CD1c-positive myeloid dendritic cell (primary cell): ENCODE data around the gene CLCN2.
A peak's percentile ranks its signal among the peaks of the same experiment; 100 is the strongest.

Experiments used
- DNase-seq: peaks from one replicate; pipeline ENCODE4 v3.0.0-alpha.2; 2016; ENCODE audit errors: extremely low spot score

Gene CLCN2

DNA sequence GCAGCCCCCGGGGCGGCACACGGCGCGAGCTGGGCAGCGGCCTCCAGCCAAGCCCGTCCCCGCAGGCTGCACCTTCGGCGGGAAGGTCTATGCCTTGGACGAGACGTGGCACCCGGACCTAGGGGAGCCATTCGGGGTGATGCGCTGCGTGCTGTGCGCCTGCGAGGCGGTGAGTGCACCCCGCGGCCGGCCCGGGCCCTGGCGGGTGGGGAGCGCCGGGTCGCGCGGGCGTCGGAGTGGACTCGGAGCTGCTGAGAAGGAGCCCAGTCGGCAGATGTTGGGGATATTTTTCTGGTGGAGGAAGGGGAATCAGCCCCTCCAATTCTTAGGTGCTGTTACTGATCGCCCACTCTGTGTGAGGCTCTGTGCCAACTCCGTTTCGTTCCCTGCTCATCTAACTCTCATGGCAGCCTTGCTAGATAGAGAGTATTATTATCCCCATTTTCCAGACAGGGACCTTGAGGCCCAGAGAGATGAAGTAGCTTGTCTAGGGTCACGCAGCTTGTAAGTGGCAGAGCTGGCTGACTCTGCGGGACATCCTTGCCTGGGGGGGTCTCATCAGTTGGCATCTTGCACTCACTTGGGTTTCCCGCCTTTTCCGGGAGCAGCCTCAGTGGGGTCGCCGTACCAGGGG is 19.3 kb upstream of the CLCN2 start:
- no peak for DNase-seq

DNA sequence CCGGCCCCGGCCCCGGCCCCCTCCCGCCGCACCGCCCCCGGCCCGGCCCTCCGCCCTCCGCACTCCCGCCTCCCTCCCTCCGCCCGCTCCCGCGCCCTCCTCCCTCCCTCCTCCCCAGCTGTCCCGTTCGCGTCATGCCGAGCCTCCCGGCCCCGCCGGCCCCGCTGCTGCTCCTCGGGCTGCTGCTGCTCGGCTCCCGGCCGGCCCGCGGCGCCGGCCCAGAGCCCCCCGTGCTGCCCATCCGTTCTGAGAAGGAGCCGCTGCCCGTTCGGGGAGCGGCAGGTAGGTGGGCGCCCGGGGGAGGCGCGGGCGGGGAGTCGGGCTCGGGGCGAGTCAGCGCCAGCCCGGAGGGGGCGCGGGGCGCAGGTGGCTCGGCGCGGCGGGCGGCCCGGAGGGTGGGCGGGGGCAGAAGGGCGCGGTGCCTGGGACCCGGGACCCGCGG is 18.8 kb upstream of the CLCN2 start:
- peak; percentile 25 for DNase-seq

DNA sequence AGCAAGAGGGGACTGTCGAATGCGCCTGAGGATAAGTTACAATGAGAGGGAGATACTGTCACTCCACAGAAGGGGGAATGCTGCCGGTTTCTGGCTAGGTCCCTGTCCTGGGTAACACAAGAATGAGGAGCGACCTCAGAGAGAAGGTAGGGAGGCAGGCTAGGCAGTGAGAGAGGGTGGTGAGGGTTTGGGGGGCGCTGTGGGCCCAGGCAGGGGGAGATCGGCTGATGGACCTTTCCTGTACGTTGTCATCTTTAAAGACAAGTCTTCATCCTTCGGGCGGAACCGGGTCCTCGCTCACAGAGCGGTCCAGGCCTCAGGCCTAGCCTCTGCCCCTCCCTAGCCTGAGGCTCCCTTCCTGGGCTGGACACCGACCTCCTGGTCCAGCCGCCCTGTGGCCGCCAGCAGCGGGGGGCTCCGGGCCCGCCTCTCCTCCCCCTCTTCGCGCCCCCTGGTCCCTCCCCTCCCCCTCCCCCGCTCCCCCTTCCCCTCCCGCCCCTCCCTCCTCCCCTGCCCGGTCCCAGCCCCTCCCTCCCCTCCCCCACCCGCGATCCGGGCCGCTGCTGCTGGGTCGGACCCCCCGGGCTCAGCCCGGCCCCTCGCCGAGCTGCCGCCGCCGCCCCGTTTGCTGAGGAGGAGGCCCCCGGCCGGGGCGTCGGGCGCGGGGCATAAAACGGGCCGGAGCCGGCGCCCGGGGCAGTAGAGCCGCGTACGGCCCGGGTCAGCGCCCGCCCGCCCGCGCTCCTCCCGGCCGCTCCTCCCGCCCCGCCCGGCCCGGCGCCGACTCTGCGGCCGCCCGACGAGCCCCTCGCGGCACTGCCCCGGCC is 18.2 kb upstream of the CLCN2 start, which contains the start of gene CHRD:
TSS of gene CHRD (plus strand) at position 697 of the 827 bp plus-strand sequence. CDS start 265 bp downstream, outside the sequence.
- DNase-seq, result no peak

DNA sequence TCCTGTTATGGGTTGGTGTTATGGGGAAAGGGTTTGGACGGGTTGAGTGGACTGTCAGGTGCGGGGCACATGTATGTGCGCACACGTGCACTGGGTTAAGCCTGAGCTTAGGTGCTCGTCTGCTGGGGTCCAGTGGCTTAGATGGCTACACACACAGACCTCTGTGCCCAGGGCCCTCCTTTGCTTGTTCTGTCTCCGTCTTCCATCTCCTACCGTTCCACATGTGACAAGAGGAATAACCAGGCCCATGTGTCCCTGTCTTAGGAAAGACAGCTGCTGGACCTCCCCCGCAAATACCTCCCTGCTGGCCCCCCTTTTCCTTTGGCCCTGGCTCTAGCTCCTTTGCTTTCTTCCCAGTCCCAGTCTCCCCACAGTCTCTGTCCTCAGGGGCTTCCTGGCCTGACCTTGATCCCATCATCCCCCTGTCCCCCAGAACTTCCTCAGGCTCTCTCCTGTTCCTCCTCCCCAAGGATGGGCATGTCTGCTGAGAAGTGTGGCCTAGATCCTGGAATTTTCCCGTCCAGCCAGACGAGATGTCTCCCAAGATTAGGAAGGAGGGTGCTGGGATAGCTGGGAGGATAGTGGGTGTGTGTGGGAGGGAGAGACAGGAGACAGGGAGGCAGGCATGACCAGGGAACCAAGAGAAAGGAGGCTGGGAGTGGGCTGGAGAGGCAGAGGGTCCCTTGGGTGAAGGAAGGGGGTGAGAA is 17.4 kb upstream of the CLCN2 start:
- DNase-seq, result no peak

DNA sequence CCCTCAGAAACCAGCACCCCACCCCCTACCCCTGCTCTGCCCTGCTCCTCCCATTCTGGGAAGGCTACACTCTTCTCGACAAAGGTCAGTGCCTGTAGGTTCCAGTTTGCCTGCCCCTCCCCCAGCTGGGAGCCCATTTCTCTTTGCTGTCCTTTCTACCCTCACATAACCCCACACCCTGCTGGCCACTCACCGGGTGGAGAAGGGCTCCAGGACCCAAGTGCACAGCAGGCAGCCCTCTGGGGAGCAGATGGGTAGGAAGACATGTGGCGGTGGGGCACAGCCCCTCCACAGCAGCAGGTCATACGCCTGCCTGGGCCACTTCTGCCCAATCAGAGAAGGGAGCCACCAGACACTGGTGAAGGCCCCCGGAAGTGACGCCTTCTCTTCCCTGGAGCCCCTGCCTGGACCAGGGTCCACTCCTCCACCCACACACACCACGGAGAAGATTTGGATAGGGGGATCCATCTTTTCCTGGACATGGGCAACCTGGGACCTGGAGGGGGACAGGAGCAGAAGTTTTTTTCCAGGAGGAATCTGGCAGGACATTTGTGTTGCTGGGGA is 16.6 kb upstream of the CLCN2 start, which contains the start of gene THPO:
TSS of gene THPO (minus strand) at position 326 of the 564 bp plus-strand sequence. CDS start 1,948 bp downstream, outside the sequence.
- DNase-seq, result no peak

DNA sequence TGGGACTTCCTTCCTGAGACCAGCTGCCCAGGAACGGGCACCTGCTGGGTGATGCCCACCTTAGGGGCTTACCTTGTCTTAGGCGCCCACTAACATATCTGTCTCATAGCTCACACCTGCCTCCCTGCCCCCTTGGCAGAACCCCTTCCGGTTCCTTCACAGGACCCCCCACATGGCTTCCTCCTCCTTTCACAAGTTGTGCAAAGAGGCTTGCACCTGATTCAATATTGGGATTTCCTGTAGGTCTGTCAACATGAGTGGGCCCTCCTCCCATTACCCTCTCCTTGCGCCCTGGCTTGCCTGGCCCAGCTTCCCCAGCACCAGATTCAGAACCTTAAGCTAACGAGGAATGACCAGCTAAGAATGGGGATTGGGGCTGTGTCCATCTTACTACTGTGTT is 16.0 kb upstream of the CLCN2 start:
- DNase-seq, result no peak

DNA sequence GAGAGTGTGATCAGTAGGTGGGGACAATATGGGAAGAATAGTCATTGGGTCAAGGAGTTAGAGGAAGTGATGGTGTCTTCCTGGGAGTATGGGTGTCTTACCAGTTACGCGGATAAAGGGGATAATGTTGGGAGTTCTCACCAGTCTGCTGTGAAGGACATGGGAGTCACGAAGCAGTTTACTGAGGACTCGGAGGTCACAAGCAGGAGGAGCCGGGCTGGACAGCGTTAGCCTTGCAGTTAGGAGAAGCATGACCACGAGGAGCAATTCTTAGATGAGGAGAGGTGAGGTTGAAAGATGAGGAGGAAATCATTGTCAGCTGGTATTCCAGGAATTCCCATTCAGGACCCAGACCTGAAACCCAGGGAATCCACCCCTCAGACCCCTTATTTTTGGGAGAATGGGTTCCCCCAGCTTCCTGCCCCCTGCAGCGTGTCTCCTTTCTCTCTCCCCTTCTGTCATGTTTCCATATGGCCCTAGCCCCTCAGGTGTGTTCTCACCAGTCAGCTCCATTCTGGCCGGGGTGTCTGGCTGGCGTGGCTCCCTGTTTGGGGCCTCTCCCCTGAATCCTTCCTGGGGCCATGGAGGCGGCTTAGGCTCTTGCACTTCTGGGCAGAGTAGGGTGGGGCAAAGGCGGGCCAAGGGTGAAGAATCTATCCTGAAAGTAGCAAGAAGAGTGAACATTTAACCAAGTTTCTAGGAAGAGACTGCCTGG is 14.5 kb upstream of the CLCN2 start:
- DNase-seq, result no peak

DNA sequence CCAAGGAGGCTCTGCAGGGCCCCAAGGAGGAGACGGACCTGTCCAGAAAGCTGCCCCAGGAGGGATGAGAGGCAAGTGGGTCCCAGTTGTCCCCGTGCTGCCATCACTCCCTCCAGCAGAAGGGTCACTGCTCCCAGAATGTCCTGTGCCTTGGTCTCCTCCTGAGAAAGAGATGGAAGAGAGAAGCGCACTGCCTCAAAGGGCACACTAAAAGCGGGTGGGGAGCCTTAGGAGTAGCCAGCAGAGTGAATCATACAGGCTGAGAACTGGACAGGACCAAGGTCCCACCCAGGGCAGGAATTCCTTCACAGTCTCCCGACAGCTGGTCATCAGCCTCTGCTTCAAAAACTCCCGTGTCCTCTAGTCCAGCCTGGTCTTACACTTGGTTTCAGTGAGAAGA is 12.0 kb upstream of the CLCN2 start:
- DNase-seq, result no peak

DNA sequence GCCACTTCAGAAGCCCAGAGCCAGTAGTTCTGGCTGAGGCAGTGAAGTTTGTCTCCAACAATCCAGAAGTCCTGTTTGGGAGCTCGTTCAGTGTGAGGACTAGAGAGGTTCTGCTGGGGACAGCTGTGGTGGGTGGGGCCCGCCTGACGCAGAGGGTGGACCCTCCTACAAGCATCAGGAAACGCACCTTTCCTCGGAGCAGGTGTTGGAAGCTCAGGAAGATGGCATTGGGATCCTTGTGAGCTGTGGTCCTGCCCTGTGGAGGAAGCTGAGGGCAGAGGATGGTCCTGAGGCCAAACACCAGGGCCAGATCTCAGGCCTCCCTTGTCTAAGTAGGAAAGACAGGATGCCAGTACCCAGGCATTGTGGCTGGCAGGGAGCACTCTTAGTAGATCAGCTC is 11.5 kb upstream of the CLCN2 start:
- DNase-seq, result no peak

DNA sequence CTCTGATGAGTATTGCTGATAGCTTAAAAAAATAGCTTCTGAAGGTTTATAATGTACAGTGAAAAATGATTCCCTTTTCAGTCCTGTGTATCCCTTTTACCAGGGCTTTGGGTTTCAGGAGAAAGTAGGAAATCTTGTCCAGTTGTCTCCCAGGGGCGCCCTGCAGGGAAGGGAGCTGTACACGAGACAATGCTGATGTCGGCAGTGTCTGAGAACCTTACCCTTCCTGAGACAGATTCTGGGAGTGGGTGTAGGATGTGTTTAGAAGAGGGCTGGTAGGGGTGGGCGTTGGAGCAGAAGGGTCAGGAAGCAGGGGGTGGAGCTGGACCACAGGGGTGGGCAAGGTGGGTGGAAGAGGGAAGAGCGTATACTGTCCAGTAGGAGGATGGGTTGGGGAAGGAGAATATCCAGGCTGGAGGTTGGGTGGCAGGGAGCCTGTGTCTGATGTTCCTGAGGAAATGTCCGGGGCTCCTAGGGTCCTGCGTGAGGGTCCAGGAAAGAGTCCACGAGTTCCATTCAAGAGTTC is 11.0 kb upstream of the CLCN2 start:
- DNase-seq, result no peak

DNA sequence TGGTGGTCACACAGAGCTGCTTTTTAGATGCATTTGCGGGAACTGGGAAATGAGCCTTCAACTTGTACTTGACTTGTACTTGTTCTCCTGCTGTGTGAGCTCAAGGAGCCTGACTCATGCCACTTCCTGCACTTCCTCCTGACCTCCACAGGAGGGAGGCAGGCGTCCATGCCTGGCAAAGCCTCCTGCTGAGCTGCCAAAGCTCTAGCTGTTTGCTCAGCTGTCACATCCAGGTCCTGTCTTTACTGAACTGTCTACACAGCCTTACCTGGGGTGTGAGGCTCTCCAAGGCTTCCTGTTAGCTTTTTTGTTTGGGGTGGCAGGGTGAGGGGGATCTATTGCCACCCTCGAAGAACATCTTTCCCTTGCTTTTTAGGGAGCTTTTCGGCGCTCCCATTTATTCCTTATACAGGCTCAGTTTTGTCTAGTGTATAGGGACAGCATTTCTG is 10.2 kb upstream of the CLCN2 start:
- peak; percentile 81 for DNase-seq

DNA sequence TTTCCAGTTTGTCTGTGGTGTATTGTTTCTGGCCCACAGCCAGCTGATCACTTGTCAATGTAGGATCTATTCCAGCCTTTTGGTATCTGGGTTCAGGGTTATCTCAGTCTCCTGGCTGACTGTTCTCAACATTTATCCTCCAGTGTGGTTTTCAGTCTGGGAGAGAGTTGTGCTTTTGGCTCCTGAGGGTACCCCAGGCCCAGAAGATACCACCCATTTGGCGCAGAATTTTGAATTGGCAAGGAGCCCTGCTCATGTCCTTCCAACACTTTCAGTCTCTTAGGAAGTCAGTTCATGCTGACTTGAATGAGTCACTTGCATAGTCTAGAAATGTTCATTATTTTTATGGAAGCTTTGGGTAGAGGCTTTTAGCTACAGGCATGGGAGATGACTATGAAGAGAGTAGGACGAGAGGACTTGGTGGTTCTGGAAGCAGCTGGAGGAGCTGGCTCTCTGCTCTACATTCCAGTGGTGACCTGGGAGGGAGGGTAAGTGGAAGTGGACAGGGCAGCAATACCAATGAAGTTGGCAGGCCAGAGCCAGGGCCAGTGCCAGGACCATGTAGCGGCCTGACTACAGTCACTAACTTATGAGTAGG is 7.3 kb upstream of the CLCN2 start:
- DNase-seq, result no peak

DNA sequence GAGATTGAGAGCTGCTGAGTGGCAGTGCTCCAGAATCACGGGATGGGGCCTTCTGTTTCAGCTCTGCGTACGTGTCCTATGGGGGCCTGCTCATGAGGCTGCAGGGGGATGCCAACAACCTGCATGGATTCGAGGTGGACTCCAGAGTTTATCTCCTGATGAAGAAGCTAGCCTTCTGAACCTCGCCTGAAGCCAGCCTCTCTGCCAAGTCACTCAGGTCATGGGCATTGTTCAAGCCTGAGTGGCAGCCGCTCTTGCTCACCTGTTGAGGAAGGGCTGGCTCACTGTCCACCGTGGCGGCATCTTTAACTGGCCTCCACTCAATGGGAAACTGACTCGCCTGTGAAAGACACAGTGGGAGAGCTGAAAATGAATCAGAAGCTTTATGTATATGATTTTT is 6.7 kb upstream of the CLCN2 start:
- DNase-seq, result no peak

DNA sequence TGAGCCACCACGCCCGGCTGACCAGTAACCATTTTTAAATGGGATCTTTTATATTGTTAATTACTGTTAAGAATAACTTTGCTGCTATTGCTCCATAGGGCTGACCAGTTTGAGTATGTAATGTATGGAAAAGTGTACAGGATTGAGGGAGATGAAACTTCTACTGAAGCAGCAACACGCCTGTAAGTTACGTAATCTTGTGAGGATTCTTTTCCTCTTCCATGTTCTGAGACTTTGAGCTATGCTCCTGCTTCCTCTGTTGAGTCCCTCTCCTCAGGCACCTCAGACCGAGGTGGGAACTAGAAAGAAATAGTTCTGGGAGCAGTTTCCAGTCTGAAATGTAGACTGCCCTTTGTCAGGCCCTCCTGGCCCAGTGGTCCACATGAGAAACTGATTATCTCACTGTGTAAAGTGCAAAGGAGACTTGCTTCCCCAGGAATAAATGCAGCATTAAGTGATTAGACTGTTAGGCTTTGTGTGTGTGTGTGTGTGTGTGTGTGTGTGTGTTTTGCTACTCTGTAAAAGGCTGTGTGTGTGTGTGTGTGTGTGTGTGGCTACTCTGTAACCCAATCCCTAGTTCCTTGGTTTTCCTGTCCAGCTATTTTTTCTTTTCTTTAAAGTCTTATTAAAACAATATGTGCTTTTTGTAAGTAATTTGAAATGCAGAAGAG is 5.3 kb upstream of the CLCN2 start:
- DNase-seq, result no peak

DNA sequence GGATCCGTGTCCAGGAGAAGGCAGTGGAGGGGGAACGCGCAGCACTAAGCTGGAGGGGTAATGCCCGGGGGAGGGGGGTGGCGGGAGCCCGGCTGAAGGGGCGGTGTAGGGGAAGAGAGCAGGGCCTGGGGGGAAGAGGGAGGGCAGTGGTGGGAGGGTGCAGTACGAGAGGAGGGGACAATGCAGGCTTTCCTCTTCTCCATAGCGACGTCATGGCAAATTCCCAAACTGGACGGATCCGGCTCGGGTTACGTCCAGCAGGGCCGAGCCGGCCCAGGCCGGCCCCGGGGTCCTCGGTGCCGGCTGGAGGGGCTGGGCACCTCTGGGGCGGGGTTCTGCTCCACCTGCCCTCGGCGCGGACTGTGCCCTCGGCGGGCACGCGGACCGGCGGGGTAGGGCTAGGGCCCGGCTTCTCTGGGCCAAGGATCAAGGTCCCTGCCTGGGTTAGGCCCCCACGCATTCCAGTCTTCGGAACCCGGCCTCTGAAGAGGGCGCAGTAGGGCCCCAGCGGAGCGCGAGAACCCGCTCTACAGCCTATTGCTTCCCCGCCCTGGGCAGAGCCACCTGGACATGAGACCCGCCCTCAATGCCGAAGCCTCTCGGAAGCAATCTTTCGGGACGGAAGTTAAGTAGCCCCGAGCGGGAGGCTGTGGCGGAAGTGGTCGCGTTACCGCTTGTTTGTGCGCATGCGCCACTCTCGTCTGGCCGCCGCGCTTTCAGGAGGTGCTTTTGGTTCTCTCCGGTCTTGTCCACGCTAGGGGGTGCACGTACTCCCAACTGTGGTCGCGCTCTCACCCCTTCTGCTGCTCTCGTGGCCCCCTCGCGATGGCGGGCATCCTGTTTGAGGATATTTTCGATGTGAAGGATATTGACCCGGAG is 1.5 kb upstream of the CLCN2 start:
- peak; percentile 98 for DNase-seq

DNA sequence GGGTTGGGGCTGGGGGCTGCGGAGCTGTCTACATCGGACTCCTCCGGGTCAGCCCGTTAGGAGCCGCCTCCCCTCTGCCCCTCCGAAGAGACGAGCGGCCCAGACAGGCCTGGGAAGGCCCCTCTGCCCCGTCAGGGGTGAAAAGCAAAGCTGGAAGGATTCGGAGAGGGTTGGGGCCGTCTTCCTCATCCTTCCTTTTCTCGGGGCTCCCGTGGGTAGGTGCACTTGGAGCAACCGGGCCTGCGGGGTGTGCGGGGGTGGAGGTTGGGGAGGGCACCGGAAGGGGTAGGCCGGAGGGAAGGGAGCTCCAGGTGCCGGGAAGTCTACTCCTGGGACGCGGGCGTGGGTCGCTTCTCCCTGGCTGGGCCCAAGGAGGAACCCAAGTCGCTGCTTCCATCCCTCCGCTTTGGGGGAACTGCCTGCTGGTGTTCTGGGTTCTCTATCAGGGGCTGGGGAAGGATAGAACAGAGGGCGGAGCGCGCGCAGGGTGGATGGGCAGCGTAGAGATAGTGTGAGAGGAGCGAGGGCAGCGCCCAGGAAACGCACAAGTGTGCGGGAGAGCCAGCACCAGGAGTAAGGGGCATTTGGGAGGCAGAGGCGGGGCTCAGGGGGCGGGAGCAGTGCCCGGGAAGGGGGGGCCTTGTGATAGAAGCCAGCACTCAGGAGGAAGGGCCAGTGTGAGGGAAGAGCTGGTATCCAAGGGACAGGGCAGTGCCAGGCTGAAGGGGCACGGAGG is 695 bp upstream of the CLCN2 start:
- peak; percentile 69 for DNase-seq

DNA sequence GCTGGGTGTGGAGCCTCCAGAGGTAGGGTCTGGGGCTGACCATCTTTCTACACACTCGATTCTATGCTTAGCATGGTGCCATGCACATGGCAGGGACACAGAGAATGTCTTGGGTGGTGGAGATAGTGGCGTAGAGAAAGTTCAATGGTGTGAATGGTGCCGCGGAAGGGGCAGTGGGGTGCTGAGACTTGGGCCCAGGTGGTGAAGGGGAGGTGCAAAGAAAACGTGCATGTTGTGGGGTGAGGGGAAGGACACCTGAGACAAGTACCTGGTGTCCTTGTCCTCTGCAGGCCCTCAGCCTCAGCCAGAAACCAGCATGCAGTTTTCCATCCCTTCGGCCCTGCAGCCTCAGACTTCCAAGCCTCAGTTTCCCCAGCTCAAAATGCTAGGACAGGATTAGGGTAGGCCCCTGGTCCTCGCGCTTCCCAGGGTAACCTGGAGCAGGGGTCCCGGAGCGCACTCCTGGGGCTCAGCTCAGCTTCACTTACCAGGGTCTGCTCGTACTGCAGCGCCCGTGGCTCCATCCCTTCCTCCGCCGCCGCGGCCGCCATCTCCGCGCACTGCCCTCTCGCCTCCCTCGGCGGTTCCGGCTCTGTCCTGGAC is 375 bp downstream of the CLCN2 start:
- no peak for DNase-seq
